Esophagus (tissue), 2 donors: Measurements from ENCODE around the gene CSN1S1. TPM values are rescaled to one million over a fixed set of nuclear protein-coding genes. Genes with fewer than 3 reads are reported as not detected.

Experiments
- H3K27ac ChIP-seq, 2 donors: one replicate each; pipeline ENCODE4 v1.5.1; 2013; ENCODE audit warnings: low read depth in 2 of 2, mild to moderate bottlenecking in 2 of 2, inconsistent platforms in 1 of 2, low read length in 1 of 2, moderate library complexity in 1 of 2
- H3K27me3 ChIP-seq, 2 donors: one replicate each; pipeline ENCODE4 v1.6.1; 2013; ENCODE audit warnings: low read length in 2 of 2, control low read depth in 1 of 2, mild to moderate bottlenecking in 1 of 2; ENCODE audit not compliant: insufficient read depth in 2 of 2, control insufficient read depth in 1 of 2
- H3K36me3 ChIP-seq, 2 donors: one replicate each; pipeline ENCODE4 v1.6.1; 2013; ENCODE audit warnings: low read length in 1 of 2; ENCODE audit not compliant: control insufficient read depth in 2 of 2, insufficient read depth in 2 of 2
- H3K4me1 ChIP-seq, 2 donors: one replicate each; pipeline ENCODE4 v1.6.1; 2013; ENCODE audit warnings: low read length in 1 of 2; ENCODE audit not compliant: control insufficient read depth in 2 of 2, insufficient read depth in 2 of 2
- H3K4me3 ChIP-seq, 2 donors: one replicate each; pipeline ENCODE4 v1.5.1; 2013; ENCODE audit warnings: low read length in 2 of 2, mild to moderate bottlenecking in 2 of 2, low read depth in 1 of 2, moderate library complexity in 1 of 2
- H3K9me3 ChIP-seq, 2 donors: one replicate each; pipeline ENCODE4 v1.6.1; 2013; ENCODE audit warnings: mild to moderate bottlenecking in 2 of 2, low read depth in 1 of 2, low read length in 1 of 2, moderate library complexity in 1 of 2; ENCODE audit not compliant: control insufficient read depth in 2 of 2, insufficient read depth in 1 of 2
- WGBS, 2 donors: extraction: QIAGEN DNeasy Blood & Tissue Kit; methylation state at CpG; one replicate each; pipeline ENCODE4 v1.1.7; 2013; 5-methylcytosine and 5-hydroxymethylcytosine counted together
- polyA plus RNA-seq, 2 donors: library from polyadenylated mRNA; stranded (reverse); fragments of 200-250 nt; gene quantifications; one replicate each; pipeline ENCODE4 v1.2.3, GENCODE V29; 2013
- donor health status: healthy with polysubstance abuse.
- donor health status: Bipolar disorder and iron deficiency.

Gene CSN1S1
- polyA plus RNA-seq, 2 donors = not detected

DNA sequence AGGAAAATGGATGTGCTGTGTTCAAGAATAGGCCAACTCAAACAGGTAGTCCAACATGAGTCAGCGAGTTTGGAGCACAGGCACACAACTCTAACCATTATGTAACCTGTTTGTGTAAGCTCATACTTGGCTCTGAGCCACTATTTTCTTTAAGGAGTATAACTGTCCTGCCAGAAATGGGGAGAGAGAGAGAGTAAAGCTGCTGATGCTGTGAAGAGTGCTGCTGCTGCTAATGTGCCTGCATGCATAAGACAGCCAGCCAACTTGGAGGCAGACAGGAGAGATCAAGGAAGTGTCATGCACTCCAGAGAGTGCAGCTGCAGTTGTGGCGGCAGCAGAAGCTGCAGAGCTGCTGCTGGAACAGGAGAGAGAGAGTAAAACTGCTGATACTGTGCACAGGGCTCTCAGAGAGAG is 53.2 kb downstream of the CSN1S1 start:
- Histone ChIP-seq H3K9me3 (no peaks in the 10 kb centered on the region), H3K27ac (no peak overlapping the region), H3K27me3 (no peaks in the 10 kb centered on the region), H3K4me1 (no peaks in the 10 kb centered on the region), H3K4me3 (no peak overlapping the region), H3K36me3 (no peaks in the 10 kb centered on the region)
- 14 to 20% methylated on average over 2 of the region's 2 CpGs for WGBS, 2 donors

DNA sequence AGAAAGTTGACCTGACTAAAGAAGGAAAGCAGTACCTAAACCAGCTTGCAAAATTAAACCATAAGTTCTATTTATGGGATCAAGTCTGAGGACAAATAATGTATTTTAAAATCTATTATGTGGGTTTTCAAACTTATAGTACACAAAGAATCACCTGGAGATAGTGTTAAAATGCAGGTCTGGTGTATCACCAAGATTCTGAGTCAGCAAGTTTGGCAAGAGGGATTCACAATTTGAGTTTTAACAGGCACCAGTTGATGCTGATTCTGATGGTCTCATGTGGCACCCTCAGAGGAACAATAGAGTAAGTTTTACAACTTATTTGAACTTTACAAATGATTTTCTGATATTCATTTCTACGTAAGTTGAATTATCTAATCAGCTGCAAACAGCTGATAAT is 55.8 kb downstream of the CSN1S1 start:
- 81 to 83% methylated on average over 1 of the region's 1 CpG for WGBS, 2 donors
- Histone ChIP-seq H3K9me3 (no peaks in the 10 kb centered on the region), H3K4me1 (no peaks in the 10 kb centered on the region), H3K27me3 (no peaks in the 10 kb centered on the region), H3K4me3 (no peak overlapping the region), H3K27ac (no peak overlapping the region), H3K36me3 (no peaks in the 10 kb centered on the region)

DNA sequence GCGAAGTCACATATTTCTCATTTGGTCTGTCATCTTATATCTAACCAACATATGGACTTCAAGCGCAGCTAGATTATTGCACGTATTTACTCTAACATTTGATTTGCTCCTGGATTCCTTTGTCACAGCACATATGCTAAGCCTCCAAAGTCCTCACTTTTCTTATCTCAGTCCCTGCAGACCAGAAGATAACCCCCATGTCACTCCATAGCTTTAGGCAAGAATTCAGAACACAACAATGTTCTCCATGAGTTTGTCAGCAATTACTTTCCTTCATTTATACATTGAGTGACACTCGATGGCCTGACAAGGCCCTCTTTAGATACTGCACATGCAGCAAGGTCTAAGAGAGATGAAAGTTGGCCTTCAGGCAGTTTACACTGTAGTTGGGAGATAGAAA is 60.1 kb downstream of the CSN1S1 start:
- 76 to 83% methylated on average over 4 of the region's 4 CpGs for WGBS, 2 donors
- H3K4me3 ChIP-seq = no peak overlapping the region
- H3K27me3 ChIP-seq = no peaks in the 10 kb centered on the region
- no peak overlapping the region for H3K27ac ChIP-seq
- H3K36me3 ChIP-seq = no peaks in the 10 kb centered on the region
- no peaks in the 10 kb centered on the region for H3K9me3 ChIP-seq
- H3K4me1 ChIP-seq = no peaks in the 10 kb centered on the region

DNA sequence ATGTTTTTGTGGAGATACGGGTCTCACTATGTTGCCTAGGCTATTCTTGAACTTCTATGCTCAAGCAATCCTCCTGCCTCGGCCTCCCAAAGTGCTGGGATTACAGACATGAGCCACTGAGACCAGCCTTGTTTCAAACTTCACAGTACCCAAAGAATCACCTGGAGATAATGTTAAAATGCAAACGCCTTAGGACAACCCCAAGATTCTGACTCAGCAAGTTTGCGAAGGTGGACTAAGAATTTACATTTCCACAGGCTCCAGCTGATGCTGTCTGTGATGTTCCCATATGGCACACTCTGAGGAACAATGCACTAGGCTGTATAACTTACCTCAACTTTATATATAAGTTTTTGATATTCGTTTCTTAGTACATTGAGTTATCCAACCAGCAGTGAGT is 63.9 kb downstream of the CSN1S1 start:
- Histone ChIP-seq H3K27me3 (no peaks in the 10 kb centered on the region), H3K27ac (no peak overlapping the region), H3K36me3 (no peaks in the 10 kb centered on the region), H3K4me1 (no peaks in the 10 kb centered on the region), H3K9me3 (no peaks in the 10 kb centered on the region), H3K4me3 (no peak overlapping the region)
- WGBS, 2 donors = 81 to 84% methylated on average over 5 of the region's 5 CpGs

DNA sequence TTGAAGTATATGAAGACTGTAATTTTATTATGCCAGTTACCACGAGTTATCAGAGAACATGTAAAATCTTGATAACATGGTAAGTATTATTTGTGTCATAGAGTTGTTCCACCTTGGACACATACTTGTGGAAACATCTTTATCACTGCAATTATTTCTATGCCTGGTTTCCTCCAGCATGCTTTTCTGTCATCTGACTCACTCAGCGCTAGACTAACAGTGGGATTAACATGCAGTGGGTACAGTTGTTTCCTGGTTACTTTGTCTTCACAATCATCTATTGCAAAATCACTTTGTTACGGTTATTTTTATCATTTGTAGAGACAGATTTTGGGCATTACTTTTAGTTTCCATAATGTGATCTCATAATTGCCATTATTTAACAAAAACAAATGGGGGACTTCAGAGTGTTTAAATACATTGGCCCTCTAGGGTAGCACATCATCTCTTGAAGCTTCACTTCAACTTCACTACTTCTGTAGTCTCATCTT is 64.7 kb downstream of the CSN1S1 start, which contains the start of gene STATH:
Gene STATH (plus strand): TSS at position 441 of the 491 bp plus-strand sequence. CDS start 2,472 bp downstream, outside the sequence.
- no peak within 1 kb of the TSS for H3K27ac ChIP-seq
- H3K27me3 ChIP-seq = no peaks in the 10 kb centered on the region
- 43 to 52% methylated on average over 3 of the region's 3 CpGs for WGBS, 2 donors
- no peaks in the 10 kb centered on the region for H3K4me1 ChIP-seq
- no peaks in the 10 kb centered on the region for H3K36me3 ChIP-seq
- no peak within 1 kb of the TSS for H3K4me3 ChIP-seq
- no peaks in the 10 kb centered on the region for H3K9me3 ChIP-seq

Other genes starting within 250 kb of the CSN1S1 start
- under 1 TPM; 0.26 to 0.41 TPM for gene SULT1B1, start 170.4 kb upstream of the CSN1S1 start, polyA plus RNA-seq
- under 1 TPM; 0.10 to 0.35 TPM for gene SULT1E1, start 70.9 kb upstream of the CSN1S1 start, polyA plus RNA-seq
- gene CSN2, start 34.7 kb downstream of the CSN1S1 start, polyA plus RNA-seq = not detected
- under 1 TPM in 1 of 2 donors, not detected in 1; 0.07 TPM for gene STATH, start 64.9 kb downstream of the CSN1S1 start, polyA plus RNA-seq
- gene HTN3, start 97.4 kb downstream of the CSN1S1 start, polyA plus RNA-seq = not detected
- gene HTN1, start 119.4 kb downstream of the CSN1S1 start, polyA plus RNA-seq = not detected
- gene PRR27, start 223.2 kb downstream of the CSN1S1 start, polyA plus RNA-seq = not detected